ENCODE measurements around the gene GNG13. TPM values are rescaled to one million over a fixed set of nuclear protein-coding genes. Genes with fewer than 3 reads are reported as not detected.
A peak's percentile ranks its signal among the peaks of the same experiment; 100 is the strongest.

GNG13 gene
- total RNA-seq, 3 donors from 2014 or later = 0.31 to 1.0 TPM; not detected in 1

DNA sequence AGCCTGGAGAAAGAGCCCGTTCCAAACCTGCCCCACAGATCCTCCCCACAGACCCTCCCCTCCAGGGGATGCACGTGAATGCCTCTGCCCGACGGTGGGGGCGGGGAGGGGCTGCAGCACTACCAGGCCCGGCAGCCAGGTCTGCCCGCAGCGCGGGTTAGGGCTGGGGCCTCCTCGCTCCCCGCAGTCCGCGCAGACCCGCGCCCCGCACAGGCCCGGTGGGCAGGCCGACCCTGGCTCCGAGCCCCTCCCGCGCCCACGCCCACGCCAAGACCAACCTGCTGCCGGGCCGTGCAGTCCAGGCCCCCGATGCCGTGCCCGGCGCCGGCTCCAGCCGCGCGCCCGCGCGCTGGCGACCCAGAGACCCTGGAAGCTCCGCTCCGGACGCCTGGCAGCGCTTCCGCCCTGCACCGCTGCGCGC is 12.5 kb downstream of the GNG13 start, which contains the start of gene RPUSD1:
TSS of gene RPUSD1 (minus strand) at position 404 of the 421 bp plus-strand sequence. CDS start 644 bp downstream, outside the sequence.
- DNase-seq (no peak), ATAC-seq (peak; percentile 3)
- H3K9me3 ChIP-seq = no peaks in the 10 kb centered on the region
- peaks cover 17% of the 10 kb centered on the region for H3K4me1 ChIP-seq (ENCODE audit: low read depth)
- no peaks in the 10 kb centered on the region for H3K36me3 ChIP-seq (ENCODE audit: low read depth)
- intact Hi-C loops (cut with DNase I, micrococcal nuclease) = no loop called here
- peak within 1 kb of the TSS; percentile 88 for H3K4me3 ChIP-seq
- TF ChIP-seq, protein P1, sequence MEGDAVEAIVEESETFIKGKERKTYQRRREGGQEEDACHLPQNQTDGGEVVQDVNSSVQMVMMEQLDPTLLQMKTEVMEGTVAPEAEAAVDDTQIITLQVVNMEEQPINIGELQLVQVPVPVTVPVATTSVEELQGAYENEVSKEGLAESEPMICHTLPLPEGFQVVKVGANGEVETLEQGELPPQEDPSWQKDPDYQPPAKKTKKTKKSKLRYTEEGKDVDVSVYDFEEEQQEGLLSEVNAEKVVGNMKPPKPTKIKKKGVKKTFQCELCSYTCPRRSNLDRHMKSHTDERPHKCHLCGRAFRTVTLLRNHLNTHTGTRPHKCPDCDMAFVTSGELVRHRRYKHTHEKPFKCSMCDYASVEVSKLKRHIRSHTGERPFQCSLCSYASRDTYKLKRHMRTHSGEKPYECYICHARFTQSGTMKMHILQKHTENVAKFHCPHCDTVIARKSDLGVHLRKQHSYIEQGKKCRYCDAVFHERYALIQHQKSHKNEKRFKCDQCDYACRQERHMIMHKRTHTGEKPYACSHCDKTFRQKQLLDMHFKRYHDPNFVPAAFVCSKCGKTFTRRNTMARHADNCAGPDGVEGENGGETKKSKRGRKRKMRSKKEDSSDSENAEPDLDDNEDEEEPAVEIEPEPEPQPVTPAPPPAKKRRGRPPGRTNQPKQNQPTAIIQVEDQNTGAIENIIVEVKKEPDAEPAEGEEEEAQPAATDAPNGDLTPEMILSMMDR (IDR thresholded peaks at IDR 0.05) = no peak

DNA sequence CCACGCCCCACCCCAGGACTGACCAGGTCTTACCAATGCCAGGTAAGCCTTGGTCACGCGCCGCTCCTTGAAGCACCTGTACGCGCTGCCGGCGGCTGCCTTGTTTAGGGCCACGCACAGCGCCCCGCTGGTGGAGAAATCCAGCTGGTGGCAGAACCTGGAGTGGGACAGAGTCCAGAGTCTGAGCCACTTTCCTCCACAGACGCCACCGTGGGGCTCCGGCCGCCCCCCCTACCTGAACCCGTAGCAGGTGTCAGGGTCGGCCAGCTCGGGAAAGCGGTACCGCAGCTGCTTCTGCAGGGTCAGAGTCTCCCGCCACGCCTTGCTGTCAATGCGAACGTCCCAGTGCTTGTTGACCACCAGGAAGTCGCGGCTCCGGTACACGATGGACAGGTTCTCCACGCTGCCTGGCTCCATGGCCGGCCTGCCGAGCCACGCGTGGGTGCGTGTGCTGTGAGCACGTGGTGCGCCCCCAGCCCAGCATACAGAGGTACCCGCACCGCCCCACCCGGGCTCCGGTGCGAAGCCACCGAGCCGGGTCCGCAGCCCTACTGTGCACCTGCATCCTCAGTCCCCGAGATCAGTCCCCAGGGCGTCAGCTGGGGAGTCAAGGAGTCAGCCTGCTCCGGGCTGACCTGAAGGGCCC is 13.1 kb downstream of the GNG13 start:
- ATAC-seq = no peak
- DNase-seq = peak in 1 of 3 donors; percentile 52
- H3K36me3 ChIP-seq (ENCODE audit: low read depth) = no peaks in the 10 kb centered on the region
- TF ChIP-seq, protein P1 (IDR thresholded peaks at IDR 0.05) = no peak
- no peaks in the 10 kb centered on the region for H3K9me3 ChIP-seq
- intact Hi-C loops (cut with DNase I, micrococcal nuclease) = no loop called here
- peaks cover 17% of the 10 kb centered on the region for H3K4me1 ChIP-seq (ENCODE audit: low read depth)
- peak overlapping the region; percentile 88 for H3K4me3 ChIP-seq

DNA sequence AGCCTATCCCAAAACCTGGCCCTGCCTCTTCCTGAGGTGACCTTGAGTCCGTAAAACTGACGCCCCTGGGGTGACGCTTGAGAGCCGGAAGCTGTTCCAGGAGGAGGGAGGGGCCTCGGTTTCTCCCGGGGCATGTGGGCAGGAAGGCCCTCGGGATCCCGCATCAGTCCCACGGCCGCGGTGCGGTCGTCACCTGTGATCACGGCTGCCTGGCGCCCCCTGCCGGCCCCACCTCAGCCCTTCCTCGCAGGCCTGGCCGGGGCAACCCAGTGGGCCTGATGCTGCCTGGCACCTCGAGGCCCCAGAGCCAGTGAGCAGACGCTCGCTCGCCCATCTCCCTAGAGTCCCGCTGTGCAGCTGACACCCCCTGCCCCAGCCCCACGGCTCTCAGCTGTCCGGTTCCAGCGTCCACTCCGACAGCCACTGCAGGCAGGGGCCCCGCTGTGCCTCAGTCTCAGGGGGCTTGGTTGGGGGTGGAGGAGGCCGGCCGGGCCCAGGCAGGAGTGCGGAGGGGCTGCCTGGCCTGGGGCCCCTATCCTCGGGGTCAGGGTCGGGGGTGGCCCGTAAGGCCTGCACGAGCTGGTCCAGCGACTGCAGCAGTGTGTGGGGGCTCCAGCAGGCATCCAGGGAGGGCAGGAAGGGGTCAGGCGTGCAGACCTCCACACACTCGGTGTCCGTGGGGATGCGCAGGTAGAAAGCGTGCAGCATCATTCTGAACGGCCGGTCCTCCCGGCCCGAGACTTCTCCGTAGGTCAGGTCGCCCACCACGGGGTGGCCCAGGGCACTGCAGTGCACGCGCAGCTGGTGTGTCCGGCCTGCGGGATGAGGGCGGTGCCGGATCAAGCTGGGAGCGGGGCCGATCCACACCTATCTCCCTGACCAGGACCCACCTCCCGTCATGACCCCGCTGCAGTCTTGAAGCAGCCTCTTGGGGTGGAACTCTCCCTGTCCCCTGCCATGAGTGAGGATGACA is 14.7 kb downstream of the GNG13 start:
- TF ChIP-seq, protein P1 (IDR thresholded peaks at IDR 0.05) = peak; percentile 62
- Histone ChIP-seq H3K9me3 (no peaks in the 10 kb centered on the region), H3K4me1 (ENCODE audit: low read depth) (peaks cover 17% of the 10 kb centered on the region), H3K4me3 (no peak overlapping the region), H3K36me3 (ENCODE audit: low read depth) (no peaks in the 10 kb centered on the region)
- DNase-seq (peak; percentile 75 to 86 (median 83)), ATAC-seq (peak; percentile 41)
- intact Hi-C loops (cut with DNase I, micrococcal nuclease) = no loop called here

DNA sequence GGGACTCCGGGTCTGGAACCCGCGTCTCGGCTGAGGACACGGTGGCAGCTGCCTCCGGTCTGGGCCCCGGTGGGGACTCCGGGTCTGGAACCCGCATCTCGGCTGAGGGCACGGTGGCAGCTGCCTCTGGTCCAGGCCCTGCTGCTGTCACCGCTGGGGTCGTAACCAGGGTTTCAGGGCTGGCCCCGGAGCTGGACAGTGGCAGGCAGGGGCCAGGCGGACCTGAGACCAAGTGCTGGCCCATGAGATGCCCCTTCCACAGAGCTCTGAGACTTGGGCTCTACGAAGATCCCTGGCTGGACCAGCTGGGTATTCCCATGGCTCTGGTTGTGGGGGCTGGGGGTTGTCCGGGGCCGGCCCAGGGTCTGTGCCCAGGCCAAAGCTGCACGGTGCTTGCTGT is 16.1 kb downstream of the GNG13 start:
- no peak for DNase-seq
- no peak overlapping the region for H3K4me3 ChIP-seq
- no peaks in the 10 kb centered on the region for H3K36me3 ChIP-seq (ENCODE audit: low read depth)
- H3K9me3 ChIP-seq = no peaks in the 10 kb centered on the region
- TF ChIP-seq, protein P1 (IDR thresholded peaks at IDR 0.05) = no peak
- peaks cover 17% of the 10 kb centered on the region for H3K4me1 ChIP-seq (ENCODE audit: low read depth)
- no peak for ATAC-seq
- intact Hi-C loops (cut with DNase I, micrococcal nuclease) = no loop called here

DNA sequence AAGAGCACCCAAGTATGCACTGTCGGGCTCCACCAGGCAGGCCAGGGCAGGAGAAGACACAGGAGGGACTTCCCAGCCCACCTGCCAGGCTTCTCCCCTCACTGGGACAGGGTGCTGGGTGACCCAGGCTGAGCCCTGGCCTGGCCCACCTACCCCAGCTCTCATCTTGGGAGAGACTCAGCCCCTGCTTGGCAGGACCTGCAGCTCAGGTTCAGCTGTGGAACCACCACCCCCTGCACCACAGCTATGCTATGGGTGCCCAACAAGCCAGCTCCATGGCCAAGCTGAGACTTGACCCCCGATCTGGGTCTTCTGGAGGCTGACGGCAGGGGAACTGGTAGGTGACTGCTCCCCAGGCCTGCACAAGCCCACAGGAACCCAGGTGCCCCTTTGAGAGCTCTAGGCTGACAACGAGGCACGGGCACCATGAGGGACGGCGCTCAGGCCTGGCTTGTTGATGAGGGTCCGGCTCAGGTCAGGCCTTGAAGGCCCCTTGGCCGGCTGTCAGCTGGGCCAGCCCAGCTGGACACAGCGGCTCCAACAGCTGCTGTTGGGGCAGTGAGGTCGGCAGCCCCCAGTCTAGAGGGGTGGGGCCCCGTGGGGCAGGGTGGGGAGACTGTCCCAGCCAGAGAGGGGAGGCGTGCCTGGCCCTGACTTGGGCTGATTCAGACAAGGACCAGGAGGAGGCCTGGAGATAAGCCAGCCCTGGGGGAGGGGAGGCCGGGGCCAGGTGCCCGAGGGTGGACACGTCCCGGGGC is 17.0 kb downstream of the GNG13 start:
- H3K4me1 ChIP-seq (ENCODE audit: low read depth) = peaks cover 10% of the 10 kb centered on the region
- H3K4me3 ChIP-seq = no peak overlapping the region
- intact Hi-C loops (cut with DNase I, micrococcal nuclease) = no loop called here
- ATAC-seq = no peak
- TF ChIP-seq, protein P1 (IDR thresholded peaks at IDR 0.05) = no peak
- no peaks in the 10 kb centered on the region for H3K9me3 ChIP-seq
- H3K36me3 ChIP-seq (ENCODE audit: low read depth) = no peaks in the 10 kb centered on the region
- no peak for DNase-seq

All from mucosa of descending colon (tissue), 3 donors.